GM12873 (cell line): Measurements from ENCODE around the gene RAB11FIP4.

Source experiments
- TF ChIP-seq, protein P1 (sequence below): IDR thresholded peaks from 2 replicates; pipeline ENCODE4 v1.5.1; 2012; ENCODE audit warnings: low read depth, mild to moderate bottlenecking, moderate library complexity, low read length, control low read depth; ENCODE audit not compliant: insufficient read depth; ENCODE audit errors: missing control alignments

The RAB11FIP4 gene

GRCh38 chr17:31369266-31369665 lies 22.2 kb upstream of the RAB11FIP4 start:
- TF ChIP-seq, protein P1, sequence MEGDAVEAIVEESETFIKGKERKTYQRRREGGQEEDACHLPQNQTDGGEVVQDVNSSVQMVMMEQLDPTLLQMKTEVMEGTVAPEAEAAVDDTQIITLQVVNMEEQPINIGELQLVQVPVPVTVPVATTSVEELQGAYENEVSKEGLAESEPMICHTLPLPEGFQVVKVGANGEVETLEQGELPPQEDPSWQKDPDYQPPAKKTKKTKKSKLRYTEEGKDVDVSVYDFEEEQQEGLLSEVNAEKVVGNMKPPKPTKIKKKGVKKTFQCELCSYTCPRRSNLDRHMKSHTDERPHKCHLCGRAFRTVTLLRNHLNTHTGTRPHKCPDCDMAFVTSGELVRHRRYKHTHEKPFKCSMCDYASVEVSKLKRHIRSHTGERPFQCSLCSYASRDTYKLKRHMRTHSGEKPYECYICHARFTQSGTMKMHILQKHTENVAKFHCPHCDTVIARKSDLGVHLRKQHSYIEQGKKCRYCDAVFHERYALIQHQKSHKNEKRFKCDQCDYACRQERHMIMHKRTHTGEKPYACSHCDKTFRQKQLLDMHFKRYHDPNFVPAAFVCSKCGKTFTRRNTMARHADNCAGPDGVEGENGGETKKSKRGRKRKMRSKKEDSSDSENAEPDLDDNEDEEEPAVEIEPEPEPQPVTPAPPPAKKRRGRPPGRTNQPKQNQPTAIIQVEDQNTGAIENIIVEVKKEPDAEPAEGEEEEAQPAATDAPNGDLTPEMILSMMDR, result no peak

DNA sequence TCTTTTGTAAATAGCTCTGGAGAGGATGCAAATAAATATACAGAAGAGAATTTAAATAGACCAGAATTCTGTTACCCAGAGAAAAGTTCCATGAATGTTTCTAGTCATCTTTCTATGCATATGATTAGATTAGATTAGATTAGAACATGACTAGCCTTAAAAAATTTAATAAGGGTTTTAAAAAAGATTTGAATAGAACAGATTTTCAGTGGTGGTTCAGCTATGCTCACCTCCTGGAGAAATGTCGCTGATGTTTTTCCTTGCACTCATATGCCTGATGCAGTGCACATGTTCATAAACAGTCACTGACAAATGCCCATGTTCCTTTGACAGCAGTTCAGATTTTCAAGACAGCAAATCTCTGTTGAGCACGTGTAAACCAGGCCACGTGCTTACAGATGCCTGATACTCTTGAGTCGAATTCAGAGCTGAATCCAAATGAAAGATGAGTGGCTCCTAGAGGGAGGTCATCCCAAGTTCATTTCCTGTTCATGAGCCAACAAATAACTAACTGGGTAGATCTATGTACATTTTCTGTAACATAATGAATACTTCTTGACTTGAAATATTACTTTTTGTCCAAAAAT lies 19.9 kb upstream of the RAB11FIP4 start:
- TF ChIP-seq, protein P1, result no peak

DNA sequence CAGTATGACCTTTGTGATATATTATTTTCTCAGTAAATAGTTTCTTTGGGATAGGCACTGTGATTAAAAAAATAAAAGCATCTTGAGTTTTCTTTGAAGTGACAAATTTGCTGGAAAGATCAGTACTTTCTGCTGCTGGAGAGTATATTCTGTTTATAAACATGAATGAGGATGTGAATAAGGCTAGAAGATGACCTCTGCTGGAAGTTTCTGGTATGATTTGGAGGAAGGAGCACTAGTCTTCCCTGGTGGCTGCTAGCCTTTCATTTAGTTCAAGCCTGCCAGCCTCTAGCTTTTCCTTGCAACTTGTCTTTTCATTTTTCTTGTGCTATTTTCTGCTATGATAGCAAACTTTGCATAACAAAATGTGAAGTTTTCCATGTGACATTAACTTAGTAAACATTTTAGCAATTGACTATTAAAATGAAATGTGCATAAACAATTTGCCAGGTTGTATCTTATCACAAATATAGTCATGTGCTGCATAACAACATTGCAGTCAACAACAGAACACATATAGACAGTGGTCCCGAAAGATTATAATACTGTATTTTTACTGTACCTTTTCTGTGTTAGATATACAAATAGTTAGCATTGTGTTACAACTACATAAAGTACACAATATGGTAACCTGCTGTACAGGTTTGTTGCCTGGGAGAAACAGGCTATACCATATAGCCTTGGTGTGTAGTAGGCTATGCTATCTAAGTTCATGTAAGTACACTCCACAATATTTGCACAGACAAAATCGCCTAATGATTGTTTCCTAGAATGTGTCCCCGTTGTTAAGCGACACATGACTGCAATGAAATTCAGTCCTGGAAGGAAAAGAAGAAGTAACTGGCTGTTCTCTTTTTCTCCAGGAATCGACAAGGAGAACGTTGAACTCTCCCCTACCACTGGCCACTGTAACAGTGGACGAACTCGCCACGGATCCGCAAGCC lies 18.1 kb upstream of the RAB11FIP4 start:
- TF ChIP-seq, protein P1, result peak; percentile 74

- TF ChIP-seq, protein P1, result no peak
Measured at GRCh38 chr17:31374094-31374447, 17.4 kb upstream of the RAB11FIP4 start.

DNA sequence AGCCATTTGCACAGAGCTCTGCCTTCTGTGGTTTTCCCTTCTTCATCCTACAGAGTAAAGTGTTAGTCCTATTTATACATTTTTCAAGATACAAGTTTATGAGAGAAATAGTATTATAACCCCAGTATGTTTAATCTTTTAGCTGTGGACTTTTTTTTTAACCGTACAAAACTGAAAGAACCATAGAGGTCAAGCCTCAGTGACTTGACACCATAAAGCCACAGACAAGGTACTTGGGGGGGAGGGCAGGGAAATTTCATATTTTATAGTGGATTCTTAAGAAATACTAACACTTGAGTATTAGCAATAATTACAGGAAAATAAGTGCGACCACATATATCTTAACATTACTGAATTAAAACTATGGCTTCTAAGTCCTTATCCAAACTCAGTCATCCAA lies 17.0 kb upstream of the RAB11FIP4 start:
- TF ChIP-seq, protein P1, result no peak

GRCh38 chr17:31378638-31379037 lies 12.8 kb upstream of the RAB11FIP4 start:
- TF ChIP-seq, protein P1, result peak; percentile 28

- TF ChIP-seq, protein P1, result no peak
Measured at GRCh38 chr17:31379597-31380205, 11.8 kb upstream of the RAB11FIP4 start.
